Cardiac muscle cell (in vitro differentiated cells and primary cell): Measurements from ENCODE around the gene GJB2. TPM values are rescaled to one million over a fixed set of nuclear protein-coding genes. Genes with fewer than 3 reads are reported as not detected.

Experiments used
- DNase-seq, 2 donors: peaks; one replicate each; pipeline versions ENCODE4 v3.0.0 to v3.0.0-alpha.2; 2010 to 2017; ENCODE audit warnings: low read depth in 1 of 2, low spot score in 1 of 2
- H3K27ac ChIP-seq: fragments of 200-600 bp; sonication (generic); 2 replicates; pipeline ENCODE4 v1.5.1; 2016
- H3K27me3 ChIP-seq: fragments of 200-600 bp; sonication (generic); 2 replicates; pipeline ENCODE4 v1.6.0; 2016; ENCODE audit warnings: control low read depth
- H3K36me3 ChIP-seq: fragments of 200-600 bp; sonication (generic); 2 replicates; pipeline ENCODE4 v1.5.1; 2016; ENCODE audit warnings: control low read depth
- H3K4me1 ChIP-seq: fragments of 200-600 bp; sonication (generic); 2 replicates; pipeline ENCODE4 v1.8.1; 2017; ENCODE audit warnings: low read depth, mild to moderate bottlenecking, mixed run types
- H3K4me3 ChIP-seq: fragments of 200-600 bp; sonication (generic); 2 replicates; pipeline ENCODE4 v1.5.1; 2016; ENCODE audit warnings: mild to moderate bottlenecking
- H3K9me3 ChIP-seq: fragments of 200-600 bp; sonication (generic); 2 replicates; pipeline ENCODE4 v1.5.1; 2017; ENCODE audit warnings: low read depth, mild to moderate bottlenecking, control low read depth
- CTCF ChIP-seq: IDR thresholded peaks from 2 replicates; pipeline ENCODE4 v1.5.1; 2012; ENCODE audit warnings: low read depth, mild to moderate bottlenecking, low read length
- polyA plus RNA-seq: library from polyadenylated mRNA; unstranded; fragments of >200 nt; fragmentation: Nextera tagmentation; extraction: Ambion mirVana; gene quantifications from 2 replicates; pipeline ENCODE4 v1.2.1, GENCODE V29; 2016
- total RNA-seq: library from RNA; depleted of rRNA; stranded (reverse); fragments of >200 nt; gene quantifications from 2 replicates; pipeline ENCODE4 v1.2.3, GENCODE V29; 2016

Gene GJB2
- total and polyA plus RNA-seq, 2 experiments from 2014 or later: 2.9 to 6.6 TPM

GRCh38 chr13:20173116-20173746, 19.5 kb downstream of the GJB2 start:
- H3K4me3 ChIP-seq: no peak overlapping the region
- peaks cover 11% of the 10 kb centered on the region for H3K4me1 ChIP-seq
- no peak for TF ChIP-seq CTCF
- DNase-seq: no peak
- H3K9me3 ChIP-seq: no peaks in the 10 kb centered on the region
- H3K27me3 ChIP-seq: peaks cover 12% of the 10 kb centered on the region
- H3K27ac ChIP-seq: no peak overlapping the region
- no peaks in the 10 kb centered on the region for H3K36me3 ChIP-seq

GRCh38 chr13:20171364-20171763, 21.4 kb downstream of the GJB2 start:
- DNase-seq: no peak
- TF ChIP-seq CTCF: no peak
- no peak overlapping the region for H3K4me3 ChIP-seq
- H3K27ac ChIP-seq: no peak overlapping the region
- H3K4me1 ChIP-seq: peaks cover 12% of the 10 kb centered on the region
- H3K9me3 ChIP-seq: no peaks in the 10 kb centered on the region
- peaks cover 12% of the 10 kb centered on the region for H3K27me3 ChIP-seq
- H3K36me3 ChIP-seq: no peaks in the 10 kb centered on the region

GRCh38 chr13:20170921-20171320, 21.8 kb downstream of the GJB2 start:
- Histone ChIP-seq H3K27me3 (peaks cover 12% of the 10 kb centered on the region), H3K9me3 (no peaks in the 10 kb centered on the region), H3K4me3 (no peak overlapping the region), H3K36me3 (no peaks in the 10 kb centered on the region), H3K27ac (no peak overlapping the region), H3K4me1 (peaks cover 12% of the 10 kb centered on the region)
- no peak for DNase-seq
- no peak for TF ChIP-seq CTCF

GRCh38 chr13:20168396-20168795, 24.3 kb downstream of the GJB2 start:
- no peak for DNase-seq
- no peaks in the 10 kb centered on the region for H3K9me3 ChIP-seq
- no peak overlapping the region for H3K4me3 ChIP-seq
- no peaks in the 10 kb centered on the region for H3K36me3 ChIP-seq
- H3K27ac ChIP-seq: no peak overlapping the region
- peaks cover 4% of the 10 kb centered on the region for H3K4me1 ChIP-seq
- H3K27me3 ChIP-seq: peaks cover 12% of the 10 kb centered on the region
- no peak for TF ChIP-seq CTCF

GRCh38 chr13:20165417-20166257, 27.1 kb downstream of the GJB2 start:
- no peaks in the 10 kb centered on the region for H3K9me3 ChIP-seq

More at GRCh38 chr13:20165417-20166257, 27.1 kb downstream of the GJB2 start:
- no peak overlapping the region for H3K27ac ChIP-seq
- no peaks in the 10 kb centered on the region for H3K36me3 ChIP-seq
- H3K4me3 ChIP-seq: no peak overlapping the region
- peaks cover 8% of the 10 kb centered on the region for H3K27me3 ChIP-seq
- no peak for TF ChIP-seq CTCF
- peaks cover 4% of the 10 kb centered on the region for H3K4me1 ChIP-seq
- DNase-seq: no peak
